ENCODE data around the gene LHX1. TPM values are rescaled to one million over a fixed set of nuclear protein-coding genes. Genes with fewer than 3 reads are reported as not detected.

Gene LHX1
- total and polyA plus RNA-seq, 2 of the 8 experiments (the other 6 are each of a cell fraction or from before 2014, with no cell fraction given): 0.26 to 0.93 TPM

DNA sequence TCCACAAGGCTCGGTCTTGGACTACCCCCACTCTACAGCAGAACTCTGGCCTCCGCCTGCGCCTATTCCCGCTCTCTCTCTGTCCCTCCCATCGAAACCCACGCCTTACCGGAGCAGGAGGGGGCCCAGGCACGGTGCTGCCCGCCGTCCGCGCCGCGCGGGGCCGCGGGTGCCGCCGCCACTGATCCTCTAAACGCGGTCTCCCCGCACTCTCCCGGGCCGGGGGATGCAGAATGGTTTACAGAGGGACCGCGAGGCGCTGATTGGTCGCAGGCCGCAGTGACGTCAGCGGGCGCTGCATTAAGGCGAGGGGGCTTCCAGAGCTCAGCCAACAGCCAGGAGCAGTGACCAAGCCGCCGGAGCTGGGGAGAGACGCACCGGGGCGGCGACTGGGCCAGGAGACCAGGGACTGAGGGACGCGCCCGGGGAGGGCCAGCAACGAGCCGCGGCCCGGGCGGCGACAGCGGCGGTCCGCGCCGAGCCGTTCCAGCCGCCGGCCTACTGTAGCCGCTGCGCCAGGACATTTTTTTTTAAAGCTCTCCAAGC, 747 bp upstream of the LHX1 start (continued):
- peak; percentile 51; the same call in 1 of the 2 replicates for TF ChIP-seq TAF1 (IDR thresholded peaks at IDR 0.05; ENCODE audit: low read depth, low read length)

All from H1 (cell line).